ENCODE results near the gene SEMA3A.

DNA sequence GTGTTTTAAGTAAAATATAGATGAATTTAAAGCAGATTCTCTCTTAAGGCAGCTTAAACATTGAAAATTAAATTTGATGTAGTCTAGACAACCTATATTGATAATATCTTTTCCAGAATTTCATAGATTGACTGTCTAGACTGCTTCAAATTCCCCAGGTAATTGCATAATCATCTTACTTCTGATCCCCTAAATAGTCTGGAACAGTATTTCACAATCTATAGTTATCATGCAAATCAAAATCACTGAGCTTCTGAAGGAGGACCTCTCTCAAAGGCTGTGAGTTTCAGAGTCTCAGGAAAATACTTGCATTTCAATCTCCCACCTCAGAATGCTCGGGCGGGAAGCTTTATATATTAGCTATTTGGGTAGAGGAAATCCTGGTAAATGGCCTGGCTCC is 87.3 kb downstream of the SEMA3A start:
- TF ChIP-seq, protein P1, sequence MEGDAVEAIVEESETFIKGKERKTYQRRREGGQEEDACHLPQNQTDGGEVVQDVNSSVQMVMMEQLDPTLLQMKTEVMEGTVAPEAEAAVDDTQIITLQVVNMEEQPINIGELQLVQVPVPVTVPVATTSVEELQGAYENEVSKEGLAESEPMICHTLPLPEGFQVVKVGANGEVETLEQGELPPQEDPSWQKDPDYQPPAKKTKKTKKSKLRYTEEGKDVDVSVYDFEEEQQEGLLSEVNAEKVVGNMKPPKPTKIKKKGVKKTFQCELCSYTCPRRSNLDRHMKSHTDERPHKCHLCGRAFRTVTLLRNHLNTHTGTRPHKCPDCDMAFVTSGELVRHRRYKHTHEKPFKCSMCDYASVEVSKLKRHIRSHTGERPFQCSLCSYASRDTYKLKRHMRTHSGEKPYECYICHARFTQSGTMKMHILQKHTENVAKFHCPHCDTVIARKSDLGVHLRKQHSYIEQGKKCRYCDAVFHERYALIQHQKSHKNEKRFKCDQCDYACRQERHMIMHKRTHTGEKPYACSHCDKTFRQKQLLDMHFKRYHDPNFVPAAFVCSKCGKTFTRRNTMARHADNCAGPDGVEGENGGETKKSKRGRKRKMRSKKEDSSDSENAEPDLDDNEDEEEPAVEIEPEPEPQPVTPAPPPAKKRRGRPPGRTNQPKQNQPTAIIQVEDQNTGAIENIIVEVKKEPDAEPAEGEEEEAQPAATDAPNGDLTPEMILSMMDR (conservative IDR thresholded peaks at IDR 0.05; ENCODE audit: low read length) = no peak
- no peak for TF ChIP-seq EZH2phosphoT487 (IDR thresholded peaks at IDR 0.05; ENCODE audit: borderline replicate concordance, low read depth, low read length)

All from OCI-LY7 (cell line).